A172 (cell line): ENCODE results near the gene PURA. TPM values are rescaled to one million over a fixed set of nuclear protein-coding genes. Genes with fewer than 3 reads are reported as not detected.
A peak's percentile ranks its signal among the peaks of the same experiment; 100 is the strongest.

Experiments used
- DNase-seq: peaks from one replicate; pipeline ENCODE4 v3.0.0-alpha.2; 2015; ENCODE audit warnings: low spot score
- total RNA-seq: library from RNA; depleted of rRNA; stranded (reverse); fragments of >200 nt; shearing (Covaris generic); gene quantifications from 2 replicates; pipeline ENCODE4 v1.2.3, GENCODE V29; 2014

PURA gene
- total RNA-seq, 1 experiment from 2014 or later: 11.5 TPM

DNA sequence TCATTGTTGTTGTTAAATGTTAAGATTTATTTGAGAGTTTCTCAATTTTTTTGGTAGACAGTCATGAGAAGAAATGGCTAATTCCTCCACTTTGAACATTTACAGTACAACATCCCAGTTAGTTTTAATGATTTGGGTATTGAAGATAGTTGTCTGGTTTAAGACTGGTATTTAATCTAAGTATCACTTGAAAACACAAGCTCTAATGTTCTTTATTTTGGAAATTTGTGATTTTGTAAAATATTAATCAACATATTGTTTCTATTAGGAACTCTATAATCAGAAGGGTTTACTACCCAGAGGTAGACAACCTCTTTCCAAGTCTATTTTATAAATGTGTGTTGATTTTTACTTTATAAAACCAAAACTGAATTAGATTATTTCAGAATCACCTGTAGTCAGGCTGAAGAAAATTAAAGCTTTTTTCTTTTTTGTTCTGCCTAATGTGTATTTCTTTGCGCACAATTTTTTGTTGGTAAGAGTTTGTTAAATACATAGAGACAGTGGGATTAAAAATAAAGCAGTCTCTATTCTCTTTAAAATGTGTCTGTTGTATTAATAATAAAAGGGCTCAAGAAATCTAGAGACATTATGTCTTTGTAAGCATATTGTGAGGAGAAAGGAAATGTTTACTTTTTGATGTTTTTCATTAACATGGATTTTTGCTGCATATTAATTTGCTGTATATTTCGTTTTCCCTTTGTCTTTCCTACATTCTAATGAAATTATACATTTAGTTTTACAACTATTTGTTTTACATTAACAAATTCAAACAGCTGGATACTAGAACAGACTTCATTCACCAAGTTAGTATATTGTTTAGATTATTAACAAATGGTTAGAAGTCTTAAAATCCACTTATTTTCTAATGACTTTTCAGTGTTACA lies 3.9 kb upstream of the PURA start:
- no peak for DNase-seq

- no peak for DNase-seq
These were observed 3.3 kb upstream of the PURA start for GRCh38 chr5:140110646-140110957.

DNA sequence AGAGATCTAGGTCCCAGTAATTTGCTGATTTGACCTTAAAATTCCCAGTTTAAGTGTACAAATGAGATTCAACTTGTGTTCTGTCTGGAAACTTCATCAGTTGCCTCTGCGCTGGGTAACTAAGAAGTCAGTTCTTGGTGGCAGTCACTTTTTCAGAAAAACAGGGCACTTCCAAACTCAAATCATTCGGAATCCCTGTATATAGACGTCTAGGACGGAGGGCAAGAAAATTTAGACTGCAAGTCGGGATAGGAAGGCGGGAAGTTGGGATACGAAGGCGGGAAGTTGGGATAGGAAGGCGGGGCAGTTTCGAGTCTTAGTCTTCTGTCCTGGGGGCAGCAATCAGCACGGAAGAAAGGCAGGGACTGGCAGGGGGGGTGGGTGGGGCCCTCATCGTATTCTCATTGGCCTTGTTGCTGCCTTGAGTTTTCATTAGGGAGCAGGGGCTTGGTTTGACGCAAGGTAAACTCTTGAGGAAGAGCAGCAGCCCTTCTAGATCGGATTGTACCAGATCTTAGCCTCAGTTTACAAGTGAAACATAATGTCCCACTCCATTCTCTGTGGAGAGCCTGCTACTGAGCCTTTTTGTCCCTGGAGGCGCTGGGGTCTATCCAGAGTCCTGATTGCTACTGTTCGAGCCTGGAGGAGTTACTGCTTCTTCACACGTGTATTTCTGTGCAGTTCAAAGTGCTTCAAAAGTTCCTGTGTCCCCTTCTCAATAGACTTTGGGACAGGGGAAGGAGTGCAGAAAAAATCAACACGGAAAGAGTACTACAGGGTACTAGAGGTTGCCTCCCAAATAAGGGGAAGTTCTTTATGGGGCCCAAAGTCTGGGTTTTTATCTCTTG lies 2.7 kb upstream of the PURA start:
- DNase-seq: no peak

DNA sequence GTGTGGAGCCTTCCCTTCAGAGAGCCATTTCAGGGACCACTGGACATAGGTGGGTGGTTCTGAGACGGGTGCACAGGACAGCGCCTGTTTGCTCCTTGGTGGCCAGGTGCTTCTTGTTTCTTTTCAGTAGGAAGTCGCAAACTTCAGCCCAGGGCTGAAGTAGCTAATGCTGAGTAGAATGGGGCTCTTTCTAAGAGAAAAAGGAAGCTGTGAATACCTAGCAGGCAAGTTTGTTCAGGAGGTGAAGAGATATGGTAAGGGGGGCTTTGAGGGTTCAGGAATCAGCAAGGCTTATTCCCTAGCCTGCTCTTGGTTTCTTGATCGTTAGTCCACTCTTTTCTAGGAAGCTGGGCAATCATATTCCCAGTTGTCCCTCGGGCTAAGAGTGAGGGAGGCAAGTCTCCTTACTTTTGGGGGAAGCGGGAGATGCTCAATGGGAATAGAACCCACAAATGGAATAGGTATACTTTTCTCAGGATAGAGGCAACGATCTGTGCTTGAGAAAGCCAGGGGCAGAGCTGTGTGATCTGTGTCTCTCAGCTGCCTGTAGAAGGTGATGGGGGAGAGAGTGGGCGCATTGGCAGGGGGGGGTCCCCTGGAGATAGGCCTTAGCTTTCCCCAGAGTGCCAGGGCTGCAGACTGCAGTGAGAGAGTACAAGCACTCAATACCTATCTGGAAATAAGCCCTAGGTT lies 1.9 kb upstream of the PURA start:
- no peak for DNase-seq

DNA sequence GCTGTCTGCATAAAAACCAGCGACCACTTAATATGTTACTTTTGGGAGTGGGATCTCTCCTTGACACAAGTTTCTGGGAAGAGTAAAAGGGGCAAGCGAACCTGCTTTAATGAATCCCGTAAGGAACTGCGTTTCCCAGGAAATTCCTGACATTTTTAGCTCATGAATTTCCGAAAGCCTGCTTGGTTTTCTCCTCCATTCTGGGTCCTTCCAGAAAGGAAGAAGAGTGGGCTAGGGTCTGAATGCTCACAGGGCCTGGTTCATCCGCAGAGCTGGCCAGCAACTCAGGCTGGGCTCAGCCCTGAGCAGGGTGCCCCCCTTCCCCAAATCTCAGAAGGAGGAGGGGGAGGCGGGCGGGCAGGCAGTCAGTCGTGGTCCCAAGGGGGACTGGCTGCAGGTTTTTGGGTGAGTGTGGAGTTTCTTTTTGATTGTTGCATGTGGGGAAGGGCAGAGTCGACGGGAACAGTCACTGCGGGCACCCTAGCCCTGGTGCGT lies 1.2 kb upstream of the PURA start:
- peak; percentile 23 for DNase-seq

DNA sequence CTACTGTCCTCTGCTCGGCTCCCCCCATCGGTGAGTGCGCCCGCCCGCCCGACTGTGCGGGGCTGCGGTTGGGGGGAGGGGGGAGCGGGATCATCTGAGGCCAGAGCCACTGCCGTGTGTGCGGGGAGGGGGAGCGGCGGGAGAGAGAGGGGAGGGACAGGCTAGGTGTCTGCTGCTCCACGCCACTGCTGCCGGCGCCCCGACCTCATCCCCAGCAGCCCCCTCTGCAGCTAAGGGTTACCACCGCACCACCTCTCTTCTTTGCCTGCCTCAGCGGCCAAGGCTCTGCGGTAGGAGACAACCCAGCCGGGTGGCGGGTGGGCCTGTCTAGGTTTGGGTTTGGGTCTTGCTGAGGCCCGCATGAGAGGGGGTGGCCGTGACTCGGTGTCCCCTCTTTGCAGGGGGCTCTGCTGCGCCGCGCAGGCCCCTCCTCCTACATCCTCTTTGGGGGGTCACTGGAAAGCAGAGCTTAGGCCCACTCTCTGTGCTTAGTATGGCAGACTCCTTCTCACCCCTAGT lies 670 bp upstream of the PURA start:
- DNase-seq: no peak

- peak; percentile 34 for DNase-seq
These were observed 654 bp downstream of the PURA start for GRCh38 chr5:140114341-140115185.

DNA sequence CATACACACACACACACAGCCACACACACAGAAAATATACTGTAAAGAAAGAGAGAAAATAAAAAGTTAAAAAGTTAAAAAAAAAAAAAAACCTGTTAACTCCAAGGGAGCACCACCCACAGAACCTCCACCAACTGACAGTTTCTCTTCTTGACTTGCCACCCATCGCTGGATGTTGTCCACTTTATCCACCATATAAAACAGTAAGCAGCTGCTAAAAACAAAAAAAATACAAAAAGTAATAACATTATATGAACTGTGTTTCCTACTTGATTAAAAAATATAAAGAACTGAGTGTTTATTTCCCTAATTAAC lies 1.2 kb downstream of the PURA start:
- no peak for DNase-seq

DNA sequence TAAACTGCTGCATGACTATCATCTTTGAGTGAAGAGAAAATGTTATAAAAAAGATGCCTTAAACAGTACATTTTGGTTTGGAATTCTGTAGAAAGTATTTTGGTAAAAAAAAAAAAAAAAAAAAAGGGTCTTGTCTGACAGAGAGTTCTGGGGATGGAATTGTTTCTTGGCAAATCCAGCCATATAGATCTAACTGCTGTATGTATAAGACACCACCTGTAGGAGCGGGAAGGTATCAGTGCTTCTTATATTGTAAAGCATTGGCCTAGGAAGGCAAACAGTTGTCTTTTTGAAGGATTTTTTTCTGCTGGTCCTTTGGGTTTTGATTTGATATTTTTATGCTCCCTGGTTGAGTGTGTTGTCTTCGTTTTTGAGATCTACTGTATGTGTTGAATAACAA lies 2.8 kb downstream of the PURA start:
- DNase-seq: no peak

GRCh38 chr5:140117523-140117922 lies 3.6 kb downstream of the PURA start:
- no peak for DNase-seq

DNA sequence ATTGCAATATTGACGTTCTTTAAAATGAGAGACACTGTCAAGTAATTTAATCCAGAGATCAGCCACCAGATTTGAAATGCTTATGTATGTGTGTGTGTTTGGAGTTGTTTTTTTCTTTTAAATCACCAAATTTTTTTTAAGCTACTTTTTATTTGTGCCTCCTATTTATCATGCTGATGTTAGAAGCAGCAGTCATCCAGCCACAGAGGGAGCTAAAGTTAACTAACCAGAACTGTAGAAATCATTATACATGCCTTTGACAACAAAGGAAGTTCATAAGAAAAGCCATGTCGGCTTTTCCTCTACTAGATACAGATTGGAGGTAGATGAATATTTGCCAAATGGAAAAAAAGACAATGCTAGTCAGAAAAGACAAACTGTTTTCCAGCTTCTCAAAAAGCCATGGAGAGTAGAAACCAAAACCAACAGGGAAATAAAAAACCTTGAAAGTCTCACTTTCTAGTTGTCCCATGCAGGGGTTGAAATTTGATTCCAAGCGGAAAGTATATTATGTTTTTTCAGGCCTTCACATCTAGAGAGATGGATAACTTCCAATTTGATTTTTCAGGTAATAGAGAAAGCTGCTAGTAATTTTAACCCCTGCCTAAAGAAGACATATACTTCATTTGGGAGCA lies 4.5 kb downstream of the PURA start:
- DNase-seq: no peak

DNA sequence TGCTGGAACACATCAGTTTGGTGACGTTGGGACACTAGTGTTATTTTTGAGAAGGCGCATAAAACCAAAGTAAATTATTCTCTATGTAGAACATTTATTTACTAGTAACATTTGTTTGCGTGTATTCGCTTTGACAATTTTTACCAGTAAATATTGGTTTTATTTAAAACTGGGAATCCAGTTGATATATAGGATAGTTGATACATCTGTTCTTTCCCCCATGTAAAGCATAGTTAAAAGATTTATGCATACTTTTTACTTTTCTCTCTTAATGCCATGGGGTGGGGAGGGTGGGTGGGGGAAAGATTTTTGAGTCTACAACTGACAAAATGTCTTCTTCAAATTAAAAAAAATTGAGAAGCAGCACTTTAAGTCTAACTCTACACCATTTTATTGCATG lies 11.7 kb downstream of the PURA start, which contains the start of gene IGIP:
Gene IGIP, plus strand, starts transcription at position 301 of the 400 bp plus-strand sequence. CDS start 2,540 bp downstream, outside the sequence.
- no peak for DNase-seq

DNA sequence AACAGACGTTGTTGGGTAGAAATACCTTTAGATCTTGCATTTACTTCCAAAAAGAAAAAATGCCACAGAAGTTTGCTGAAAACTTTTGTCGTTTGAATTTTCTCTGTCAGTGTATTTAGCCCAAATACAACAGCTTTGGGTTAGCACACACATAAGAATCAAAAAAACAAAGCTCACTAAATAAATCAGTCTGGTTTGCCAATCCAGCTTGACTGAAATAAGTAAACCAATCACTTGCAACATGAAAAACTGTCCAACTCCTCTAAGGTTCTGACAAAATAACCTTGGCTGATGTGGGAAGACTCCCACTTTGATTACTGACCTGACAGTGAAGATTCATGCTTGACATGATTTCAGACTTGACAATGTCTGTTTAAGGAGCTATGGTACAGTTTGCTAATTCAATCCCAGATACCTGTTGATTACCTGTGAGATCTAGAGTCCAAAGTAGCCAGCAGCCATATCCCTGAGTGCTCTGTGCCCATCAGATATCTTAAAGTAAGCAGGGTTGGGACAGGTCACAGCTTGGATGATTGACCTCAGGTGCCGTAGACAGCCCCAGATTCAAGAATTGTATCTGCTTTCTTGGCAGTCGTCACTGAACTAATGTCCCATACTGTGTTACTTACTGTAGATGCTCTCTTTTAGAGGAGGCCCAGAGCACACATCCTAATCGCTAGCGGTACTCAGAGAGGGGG lies 12.6 kb downstream of the PURA start:
- no peak for DNase-seq

DNA sequence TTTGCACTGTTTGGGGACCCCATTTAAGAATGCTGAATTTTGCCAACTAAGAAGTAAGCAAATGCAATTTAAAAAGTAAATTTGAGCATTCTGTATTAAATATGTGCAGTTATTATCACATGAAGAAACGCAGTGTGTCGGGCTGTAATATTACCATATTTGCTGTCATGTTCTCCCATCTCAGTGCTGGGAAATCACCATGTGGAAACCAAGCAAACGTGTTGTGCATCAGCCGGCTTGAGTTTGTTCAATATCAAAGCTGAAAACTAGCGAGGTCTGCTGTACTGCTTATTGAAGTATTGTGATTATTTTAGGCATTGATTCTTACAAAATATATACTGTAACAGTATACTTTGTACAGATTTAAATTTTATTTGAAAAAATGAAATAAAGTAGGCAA lies 14.5 kb downstream of the PURA start:
- DNase-seq: no peak

DNA sequence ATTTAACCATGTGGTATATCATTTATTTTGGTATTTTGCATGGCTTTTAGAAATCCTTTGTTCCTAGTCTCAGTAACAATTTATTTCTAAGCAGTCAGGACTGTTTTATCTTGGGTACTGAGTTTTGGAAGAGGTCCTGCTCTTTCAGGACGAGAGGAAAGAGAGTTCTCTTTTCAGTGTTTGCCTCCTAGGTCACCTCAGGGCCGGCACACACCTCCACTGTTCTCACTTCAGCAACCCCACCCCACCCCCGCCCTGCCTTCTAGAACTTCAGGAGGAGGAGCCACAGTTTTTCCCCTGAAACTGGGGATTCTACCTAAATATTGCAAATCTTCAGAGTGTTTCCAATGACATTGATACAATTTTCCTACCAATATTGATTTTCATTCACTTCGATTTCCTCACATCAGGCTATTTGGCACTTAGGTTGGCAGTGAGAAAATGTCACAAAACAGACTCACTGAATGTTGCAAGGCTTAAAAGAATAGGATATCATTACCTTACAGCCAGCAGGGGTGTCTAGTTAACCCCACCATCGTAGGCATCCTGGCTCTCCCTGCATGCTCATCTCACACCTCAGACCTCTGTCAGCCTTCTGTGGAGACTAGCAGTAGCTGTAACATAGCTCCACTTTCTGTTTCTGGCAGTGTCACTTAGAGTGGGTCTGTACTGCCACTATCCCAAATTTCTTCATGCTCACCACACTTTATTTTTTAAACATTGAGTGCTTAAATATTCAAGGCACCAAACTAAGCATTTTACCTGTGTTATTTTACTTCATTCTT lies 17.2 kb downstream of the PURA start:
- no peak for DNase-seq

DNA sequence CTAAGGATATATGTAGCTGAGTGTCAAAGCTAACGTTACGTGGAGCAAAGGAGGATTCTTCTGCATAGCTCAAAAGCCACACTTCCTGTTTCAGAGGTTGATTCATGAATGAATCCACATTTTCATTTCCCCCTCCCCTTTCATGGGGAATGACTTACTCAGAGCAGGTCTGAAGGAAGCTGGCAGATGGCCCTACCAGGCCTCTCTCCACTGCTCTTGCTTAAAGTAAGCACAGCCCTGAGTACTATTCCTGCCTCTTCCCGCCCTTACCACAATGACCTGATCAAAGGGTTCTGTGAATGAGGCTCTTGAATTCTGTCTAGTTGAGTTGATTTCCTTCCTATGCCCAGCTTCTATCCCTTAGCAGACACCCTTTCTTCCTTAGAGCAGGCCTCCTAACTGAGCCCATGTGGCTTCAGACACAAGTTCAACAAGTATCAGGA lies 18.1 kb downstream of the PURA start:
- peak; percentile 95 for DNase-seq

DNA sequence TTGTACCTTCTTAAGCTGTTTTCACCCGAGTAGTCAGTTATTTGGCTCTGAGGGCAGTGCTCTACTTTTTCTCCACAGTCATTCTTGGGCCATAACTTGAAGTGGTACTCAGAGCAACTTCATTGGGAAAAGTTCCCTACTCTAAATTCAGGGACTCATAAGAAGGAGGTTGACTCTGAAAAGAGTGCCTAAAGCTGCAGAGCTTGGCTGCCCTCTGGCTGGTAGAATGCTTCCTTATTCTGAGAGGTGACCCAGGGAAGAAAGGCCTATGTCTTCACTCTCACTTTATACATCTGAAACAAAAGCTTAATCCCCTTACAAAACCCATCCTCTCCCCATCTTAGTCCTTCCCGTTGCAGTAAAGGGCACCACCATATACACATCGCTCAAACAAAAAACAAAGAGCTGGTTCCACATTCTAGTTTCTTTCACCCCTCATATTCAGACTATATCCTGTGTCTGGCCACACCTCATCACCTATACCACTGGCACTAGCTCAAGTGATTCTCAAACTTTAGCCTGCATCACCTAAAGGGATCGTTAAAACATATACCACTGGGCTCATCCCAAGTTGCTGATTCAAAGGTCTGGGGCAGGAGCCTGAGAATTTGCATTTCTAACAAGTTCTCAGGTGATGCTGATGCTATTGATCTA lies 19.7 kb downstream of the PURA start:
- DNase-seq: no peak

GRCh38 chr5:140134277-140134935 lies 20.5 kb downstream of the PURA start:
- no peak for DNase-seq
